Epithelial cell of prostate (primary cell): ENCODE data around the gene NEAT1.

ENCODE experiments used
- DNase-seq: peaks from one replicate; pipeline ENCODE4 v3.0.0-alpha.2; 2011; ENCODE audit warnings: low read depth, low spot score
- H3K27ac ChIP-seq: fragments of 450-650 bp; 2 replicates; pipeline ENCODE4 v1.5.1; 2017; ENCODE audit warnings: mild to moderate bottlenecking

NEAT1 gene

DNA sequence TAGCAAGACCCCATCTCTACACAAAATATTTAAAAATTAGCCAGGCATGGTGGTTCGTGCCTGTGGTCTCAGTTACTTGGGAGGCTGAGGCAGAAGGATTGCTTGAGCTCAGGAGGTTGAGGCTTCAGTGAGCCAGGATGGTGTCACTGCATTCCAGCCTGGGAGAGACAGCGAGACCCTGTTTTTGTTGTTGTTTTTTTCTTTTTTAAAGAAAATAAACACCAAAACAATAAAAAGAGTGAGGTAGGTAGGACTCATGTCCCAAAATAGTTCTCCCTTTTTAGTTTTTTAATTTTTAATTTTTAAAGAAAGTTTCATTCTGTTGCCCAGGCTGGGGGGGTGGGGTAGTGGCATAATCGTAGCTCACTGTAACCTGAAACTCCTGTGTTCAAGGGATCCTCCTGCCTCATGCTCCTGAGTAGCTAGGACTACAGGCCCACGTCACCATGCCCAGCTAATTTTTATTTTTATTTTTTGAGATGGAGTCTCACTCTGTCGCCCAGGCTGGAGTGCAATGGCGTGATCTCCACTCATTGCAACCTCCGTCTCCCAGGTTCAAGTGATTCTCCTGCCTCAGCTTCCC, 50.8 kb downstream of the NEAT1 start:
- H3K27ac ChIP-seq: peak overlapping the region; percentile 99

DNA sequence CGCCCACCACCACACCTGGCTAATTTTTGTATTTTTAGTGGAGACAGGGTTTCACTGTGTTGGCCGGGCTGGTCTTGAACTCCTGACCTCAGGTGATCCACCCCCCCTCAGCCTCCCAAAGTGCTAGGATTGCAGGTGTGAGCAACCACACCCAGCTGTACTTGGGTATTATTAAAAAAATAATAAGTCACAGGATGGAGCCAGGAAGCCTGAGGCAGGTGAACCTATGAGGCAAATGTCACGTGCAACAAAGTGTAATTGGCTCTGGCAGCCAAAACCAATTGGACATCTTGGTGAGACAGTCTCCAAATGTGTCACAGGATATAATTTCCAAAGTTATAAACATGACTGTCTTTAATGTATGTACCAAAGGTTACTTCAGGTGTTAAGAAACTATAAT, 52.3 kb downstream of the NEAT1 start:
- DNase-seq: no peak
- H3K27ac ChIP-seq: peak overlapping the region; percentile 99

More for the DNA sequence above, 50.8 kb downstream of the NEAT1 start:
- no peak for DNase-seq

DNA sequence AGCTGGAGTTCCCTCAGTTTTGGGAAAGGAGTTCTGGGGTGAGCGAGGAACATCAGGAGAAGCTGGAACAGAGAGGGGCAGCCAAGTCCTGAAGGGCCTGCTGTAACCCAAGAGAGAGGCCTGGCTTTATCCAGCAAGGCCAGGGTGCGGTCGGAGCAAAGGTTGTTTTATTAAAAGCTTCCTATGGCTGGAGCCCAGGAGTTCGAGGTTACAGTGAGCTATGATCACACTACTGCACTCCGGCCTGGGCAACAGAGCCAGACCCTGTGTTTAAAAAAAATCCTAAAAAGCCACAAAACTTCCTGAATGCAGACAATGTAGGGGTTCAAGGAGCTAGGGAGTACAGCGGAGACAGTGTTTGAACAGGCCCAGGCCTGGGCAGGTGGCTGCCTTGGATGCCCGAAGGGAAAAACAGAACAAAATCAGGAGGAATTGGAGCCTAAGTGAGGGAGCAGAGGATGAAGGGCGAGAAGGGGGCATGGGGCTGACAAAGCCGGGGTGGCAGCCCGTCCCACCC, 54.1 kb downstream of the NEAT1 start:
- no peak for DNase-seq
- peak overlapping the region; percentile 99 for H3K27ac ChIP-seq

DNA sequence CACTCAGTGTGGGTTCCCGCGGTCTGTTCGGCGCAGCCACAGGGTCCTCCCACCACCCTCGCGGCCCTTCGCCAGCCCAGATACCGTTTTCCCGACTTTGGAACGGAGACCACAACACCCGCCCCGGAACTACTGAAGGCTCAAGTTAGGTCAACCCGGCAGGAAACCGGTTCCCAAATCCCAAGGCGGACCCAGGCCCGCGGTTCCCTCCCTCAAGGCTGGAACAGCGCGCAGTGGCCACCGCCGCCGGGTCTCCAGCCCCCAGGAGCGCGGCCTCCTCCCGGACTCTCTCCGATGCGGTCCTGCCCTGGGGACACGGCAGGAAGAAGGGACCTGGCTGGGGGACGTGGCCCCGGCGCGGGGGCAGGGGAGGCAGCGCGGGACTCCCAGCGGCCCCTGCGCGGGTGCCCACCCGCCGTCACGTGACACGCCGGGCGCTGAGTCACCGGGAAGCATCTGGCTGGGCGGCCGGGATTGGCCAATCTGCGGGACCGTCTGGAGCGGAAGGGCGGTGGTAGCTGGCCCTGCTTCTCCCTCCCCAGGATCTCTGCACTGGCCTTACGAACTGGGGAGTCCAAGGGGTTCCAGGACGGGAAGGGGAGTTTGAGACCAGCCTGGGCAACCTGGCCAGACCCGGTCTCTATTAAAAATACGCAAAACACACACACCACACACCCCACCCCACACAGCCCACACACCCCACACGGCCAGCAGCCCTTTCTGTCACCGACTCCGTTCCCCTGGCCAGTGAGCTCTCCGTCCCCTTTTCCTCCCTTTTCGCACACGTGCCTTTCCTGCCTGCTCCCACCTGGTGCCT, 54.8 kb downstream of the NEAT1 start:
- DNase-seq: no peak
- peak overlapping the region; percentile 99 for H3K27ac ChIP-seq

DNA sequence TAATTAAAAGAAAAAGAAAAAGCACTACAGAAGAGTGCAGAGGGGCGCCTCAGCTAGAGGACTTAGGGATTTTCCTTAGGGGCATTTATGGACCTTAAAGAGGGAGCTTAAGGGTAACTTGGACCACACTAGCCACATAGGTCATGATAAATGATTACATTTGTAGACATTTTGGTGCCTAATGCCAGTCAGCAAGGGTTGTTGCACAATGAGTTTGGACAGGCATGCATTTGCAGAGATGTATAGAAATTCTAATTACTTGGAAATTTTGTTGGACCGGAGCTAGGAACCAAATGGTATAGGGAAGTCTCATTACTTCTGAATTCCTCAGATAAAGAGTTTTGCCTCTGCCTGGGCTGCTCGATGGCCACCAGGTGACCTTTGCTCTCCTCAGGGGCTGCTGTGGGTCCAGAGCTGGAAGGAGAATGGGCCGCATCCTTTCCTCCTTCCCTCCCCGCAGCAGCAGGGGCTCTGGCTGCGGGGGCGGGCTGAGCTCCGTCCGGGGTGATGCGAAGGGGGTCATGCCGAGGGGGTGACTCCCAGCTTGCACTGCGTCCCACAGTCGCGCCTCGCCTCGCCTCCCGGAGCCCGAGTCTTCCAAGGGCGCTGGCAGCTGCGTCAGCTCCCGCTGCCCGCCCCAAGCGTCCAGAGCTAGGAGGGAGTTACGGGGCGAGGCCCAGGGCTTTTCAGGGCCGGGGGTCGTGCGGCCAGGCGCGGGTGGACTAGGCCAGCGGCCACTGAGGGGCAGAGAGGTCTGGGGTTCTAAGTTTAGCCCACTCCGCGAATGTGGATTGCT, 56.0 kb downstream of the NEAT1 start:
- DNase-seq: no peak
- peak overlapping the region; percentile 99 for H3K27ac ChIP-seq

DNA sequence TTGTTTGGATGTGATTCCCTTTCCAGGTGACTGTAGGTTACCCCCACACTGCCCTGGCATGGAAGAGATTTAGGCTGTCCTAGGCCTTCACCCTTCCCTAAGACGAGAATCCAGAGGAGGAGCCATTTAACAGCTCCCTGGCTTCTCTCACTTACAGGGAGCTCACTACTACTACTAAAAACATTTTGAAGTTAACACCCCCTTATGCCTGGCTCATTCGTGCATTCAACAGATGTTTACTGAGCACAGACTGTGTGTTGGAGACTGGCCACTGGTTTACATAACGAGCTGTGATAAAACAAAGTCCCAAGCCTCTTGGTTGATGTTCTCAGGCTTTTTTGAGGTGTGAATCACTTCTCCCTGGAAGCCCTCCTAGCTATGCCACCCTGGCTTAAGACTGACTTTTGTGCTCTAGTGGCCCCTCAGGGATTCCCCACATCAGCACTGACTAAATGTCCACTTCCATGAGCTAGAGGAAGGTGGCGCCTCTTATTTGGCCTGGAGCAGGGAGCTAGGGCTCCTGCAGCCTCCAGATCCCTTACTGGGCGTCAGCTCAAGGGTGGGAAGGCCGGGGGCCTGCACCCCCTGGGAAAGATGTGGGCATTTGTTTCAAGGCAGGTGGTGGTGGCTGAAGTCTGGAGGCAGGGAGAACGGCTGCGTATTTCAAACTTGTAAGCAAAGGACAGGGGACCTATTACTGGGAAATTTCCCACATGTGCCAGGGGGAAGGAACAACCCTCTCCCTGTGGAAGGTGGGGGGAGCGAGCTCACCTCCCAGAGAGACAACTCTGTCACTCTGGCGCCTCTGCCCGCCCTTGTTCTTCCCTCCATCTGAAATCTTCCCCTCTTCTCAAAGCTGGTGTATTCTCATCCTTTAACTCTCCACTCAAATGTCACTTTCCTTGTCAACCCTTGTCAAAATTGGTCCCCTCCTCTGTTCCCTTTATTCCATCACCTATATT, 56.9 kb downstream of the NEAT1 start:
- H3K27ac ChIP-seq: peak overlapping the region; percentile 99
- no peak for DNase-seq

DNA sequence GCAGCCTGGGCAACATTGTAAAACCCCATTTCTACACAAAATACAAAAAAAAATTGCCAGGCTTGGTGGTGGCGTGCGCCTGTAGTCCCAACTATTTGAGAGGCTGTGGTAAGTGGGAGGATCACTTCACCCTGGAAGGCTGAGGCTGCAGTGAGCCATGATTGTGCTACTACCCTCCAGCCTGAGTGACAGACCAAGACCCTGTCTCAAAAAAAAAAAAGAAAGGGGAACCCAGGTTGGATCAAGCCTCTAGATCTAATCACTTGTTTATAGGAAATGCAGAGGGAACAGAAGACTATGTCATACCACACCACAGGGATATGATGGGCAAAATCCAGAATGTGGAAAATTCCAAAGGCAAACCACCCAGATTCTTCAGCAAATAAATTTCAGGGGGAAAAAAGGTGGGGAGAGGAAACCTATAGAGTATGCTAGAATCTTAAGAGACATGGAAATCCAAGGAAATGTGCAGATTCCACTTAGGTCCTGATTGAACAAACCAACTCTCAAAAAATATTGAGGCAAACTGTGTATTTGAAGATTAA, 59.8 kb downstream of the NEAT1 start:
- no peak overlapping the region for H3K27ac ChIP-seq

DNA sequence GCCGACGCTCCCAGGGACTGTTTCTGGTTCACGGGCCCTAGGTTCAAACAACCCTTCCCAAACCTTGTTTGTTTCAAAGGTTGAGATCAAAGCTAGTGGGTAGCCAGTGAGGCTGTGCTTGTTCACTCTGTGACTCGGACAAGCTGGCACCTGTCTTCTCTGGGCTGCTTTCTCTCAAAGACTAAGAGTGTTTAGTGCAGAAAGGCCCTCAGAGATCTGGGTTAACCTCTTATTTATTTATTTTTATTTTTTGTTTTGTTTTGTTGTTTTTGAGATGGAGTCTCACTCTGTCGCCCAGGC, 63.3 kb downstream of the NEAT1 start:
- DNase-seq: no peak
- H3K27ac ChIP-seq: peak overlapping the region; percentile 100

More for the DNA sequence above, 59.8 kb downstream of the NEAT1 start:
- DNase-seq: no peak

DNA sequence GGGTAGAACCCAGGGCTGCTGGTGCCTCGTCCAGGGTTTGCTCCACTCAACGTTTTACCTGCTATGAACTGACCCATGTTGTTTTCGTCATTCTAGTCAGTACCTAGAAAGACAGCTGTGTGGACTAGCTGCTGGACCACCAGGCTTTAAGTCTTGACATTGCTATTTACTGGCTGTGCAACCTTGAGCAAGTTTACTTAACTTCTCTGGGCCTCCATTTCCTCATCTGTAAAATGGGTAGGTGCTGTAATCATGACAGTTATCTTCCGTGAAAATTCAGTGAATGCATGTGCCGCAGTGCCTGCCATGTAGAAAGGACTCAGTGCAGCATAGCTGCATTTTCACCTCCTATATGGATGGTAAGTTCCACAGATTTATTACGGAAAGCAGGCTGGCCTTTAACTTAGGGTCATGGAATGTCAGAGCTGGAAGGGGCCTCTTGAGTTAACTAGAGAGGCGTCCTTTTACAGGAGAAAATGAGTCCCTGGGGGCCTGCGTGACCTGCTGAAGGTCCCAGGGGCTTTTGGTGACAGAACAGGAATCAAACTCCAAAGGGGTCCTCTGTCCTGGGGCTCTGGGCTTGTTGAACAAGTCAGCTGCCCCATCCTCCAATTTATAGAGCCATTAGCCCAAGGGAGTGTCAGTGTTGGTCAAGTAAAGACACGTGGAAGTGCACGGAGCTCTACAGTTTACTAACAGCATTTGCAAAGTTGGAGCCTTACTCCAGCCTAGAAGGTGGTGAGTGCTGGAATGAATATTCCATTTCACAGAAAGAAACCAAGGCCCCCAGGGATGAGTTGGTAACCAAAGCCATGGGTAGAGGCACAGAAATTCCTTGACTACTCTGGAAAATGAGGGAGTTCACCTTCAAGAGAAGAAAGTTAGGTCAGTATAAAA, 64.2 kb downstream of the NEAT1 start:
- no peak for DNase-seq
- H3K27ac ChIP-seq: peak overlapping the region; percentile 100

DNA sequence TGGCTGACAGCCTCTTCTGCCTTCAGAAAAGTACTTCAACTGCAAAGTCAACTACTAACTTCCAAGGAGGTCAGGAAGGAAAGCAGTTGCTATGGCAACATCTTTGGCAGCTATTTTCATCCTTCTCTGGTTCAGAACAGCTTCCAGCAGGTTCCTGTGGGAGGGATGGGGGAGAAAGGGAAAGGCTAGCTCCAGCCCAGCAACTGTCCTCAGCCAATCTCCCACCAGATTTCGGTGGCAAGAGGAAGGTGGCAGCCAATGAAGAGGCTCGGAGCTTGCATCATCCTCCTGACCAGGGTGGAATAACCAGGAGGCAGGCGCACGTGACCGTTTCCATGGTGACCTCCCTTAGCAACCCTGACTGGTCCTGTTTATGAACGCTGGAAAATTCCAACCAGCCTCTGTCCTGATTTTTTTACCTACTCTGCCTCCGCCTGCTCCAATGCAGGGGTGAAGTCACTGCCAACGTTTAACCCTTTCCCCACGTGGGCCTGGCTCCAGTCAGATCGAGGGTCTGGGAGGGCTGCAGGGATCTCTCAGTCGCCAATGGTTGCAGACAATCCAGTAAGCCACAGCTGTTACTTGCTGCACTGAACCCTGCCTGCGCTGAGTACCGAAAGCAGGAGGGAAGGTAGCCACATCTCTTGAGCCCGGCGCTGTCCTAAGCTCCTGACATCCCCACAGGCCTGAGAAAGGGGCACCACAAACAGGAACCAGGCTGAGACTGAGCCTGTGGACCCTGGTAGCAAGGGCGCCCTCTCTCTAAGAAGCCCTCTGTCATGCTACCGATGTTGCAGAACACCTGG, 65.1 kb downstream of the NEAT1 start:
- peak; percentile 99 for DNase-seq
- H3K27ac ChIP-seq: peak overlapping the region; percentile 100

DNA sequence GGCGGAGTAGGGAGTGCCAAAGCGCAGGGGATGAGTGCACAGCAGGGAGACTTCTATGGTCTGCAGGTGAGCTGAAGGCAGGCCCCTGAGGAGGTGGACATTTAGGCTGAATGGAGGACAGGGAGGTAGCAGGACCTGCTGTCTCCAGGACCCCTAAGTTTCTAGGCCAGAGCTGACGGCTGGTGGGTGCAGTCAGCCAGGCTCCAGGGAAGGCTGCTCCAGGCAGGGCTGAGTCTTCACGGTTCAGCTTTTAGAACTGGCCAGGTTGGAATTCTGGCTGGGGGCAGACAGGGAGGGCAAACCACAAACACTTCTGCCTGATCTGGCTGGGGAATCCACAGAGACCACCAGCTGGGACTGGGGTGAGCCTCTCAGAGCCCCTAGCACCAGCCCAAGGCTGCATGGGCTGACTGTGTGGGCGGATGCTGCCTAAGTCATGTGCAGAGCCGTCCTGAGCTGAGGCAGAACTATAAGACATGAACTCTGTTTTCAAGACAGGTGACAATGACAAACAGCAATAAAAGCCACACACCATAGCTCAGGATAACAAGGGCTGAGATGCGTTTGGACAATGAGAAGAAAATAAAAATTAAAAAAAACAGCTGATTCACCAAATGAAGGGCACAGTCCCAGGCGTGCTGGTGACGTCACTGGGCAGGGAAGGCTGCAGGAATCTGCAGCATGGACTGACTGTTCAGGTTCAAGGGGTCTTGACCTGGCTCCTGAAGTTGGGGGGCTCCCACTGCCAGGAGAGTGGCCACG, 65.9 kb downstream of the NEAT1 start:
- DNase-seq: no peak
- H3K27ac ChIP-seq: peak overlapping the region; percentile 100

DNA sequence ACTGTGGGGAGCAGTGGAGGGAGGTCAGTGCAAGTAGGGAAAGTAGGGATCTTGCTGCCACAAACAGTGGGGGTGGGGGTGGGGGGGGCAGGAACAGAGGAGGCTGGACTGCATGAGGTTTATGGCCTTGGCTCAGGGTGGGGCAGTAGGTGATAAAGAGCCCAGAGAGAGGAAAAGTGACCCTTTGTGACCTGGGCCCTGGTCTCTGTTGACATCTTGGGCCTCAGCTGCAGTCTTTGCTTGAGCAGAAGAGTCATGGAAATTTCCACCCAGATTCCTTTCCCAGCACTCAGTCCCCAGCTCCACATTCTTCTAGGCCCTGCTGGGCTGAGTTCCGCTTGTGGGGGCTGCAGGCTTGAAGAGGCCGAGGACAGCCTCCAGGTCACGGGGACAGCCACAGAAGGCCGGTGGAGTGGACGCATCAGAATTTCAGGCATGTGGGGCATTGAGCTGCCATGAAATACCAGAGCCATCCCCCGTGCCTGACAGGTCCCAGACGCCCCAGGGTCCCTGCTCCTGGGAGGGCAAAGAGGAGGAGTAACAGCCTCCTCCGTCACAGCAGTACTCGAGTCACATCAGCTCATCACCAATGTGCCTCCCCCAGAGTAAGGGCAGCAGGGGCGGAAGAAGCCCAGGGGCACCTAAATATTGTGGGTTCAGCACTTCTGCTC, 66.6 kb downstream of the NEAT1 start:
- no peak for DNase-seq
- H3K27ac ChIP-seq: peak overlapping the region; percentile 100

DNA sequence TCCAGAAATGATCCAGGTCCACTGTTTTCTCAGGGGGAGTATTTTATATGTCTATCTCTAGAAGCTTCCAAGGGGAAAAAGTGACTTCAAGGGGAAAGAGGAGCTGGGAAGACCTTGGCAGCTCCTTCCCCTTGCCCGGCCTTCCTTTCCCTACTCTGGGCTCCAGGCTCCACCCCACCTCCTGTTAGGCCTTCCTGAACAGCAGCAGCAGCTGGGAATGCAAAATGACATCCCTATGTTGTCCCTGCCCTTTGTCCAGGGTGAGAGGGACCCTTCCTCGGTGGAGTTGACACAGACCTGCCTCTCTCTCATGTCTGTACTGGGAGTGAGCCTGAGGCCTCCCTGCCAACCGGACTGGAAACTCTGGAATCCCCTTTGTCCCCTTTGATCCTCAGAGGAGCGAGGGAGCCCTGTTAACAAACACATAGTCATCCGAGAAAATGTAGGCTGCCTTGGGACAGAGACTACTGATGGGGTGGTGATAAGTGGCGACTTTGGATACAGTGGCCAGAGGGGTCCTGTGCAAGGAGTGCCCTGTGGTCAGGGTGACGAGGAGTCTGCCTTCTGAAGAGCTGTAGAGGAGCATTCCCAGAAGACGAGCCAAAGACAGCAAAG, 67.2 kb downstream of the NEAT1 start:
- H3K27ac ChIP-seq: peak overlapping the region; percentile 100
- DNase-seq: no peak

DNA sequence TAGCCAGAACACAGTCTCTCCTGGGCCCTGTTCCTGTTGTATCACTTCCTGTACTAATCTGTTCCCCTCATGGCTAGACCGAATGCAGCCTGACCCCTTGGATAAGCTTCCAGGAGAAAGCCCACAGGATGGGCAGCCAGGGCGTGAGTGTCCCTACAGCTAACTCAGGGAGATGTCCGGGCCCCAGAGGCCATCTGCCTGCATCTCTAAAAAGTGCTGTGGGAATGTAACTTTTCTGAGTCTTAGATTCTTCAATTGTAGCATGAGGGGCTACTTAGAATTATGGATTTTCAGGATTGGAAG, 68.5 kb downstream of the NEAT1 start:
- no peak for DNase-seq

DNA sequence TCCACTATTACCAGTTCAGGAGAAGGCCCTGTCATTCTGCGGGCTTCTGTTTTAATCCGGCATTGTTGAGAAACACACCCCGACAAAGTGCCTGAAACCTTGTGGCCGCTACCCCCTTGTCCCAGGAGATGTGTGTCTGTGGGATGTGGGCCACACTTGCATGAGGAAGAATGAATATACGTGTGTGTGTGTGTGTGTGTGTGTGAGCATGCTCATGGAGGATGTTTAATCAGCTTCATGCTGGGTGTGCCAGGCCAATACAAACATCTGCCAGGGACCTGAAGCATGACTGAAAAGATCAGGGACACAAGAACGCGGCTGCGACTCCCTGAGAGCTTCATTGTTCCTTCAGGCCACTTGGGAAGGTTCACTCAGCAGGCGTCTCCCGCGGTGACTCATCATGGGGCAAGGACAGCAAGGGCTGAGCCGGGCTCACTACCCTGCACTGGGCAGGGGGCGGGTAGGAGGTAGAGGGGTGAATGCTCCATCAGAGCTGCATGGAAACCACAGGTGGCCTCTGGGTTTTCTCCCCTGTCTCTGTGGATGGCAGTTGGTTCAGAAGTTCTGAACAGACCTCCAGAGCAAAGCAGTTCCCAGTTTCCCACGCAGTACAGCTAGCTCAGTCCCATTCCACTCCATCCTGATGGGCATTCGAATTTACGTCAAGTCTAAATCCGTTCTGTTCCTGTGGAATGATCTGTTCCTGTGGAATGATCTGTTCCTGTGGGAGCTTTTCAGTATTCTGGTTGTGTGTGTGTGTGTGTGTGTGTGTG, 69.2 kb downstream of the NEAT1 start:
- H3K27ac ChIP-seq: peak overlapping the region; percentile 100
- peak; percentile 80 for DNase-seq

More for the DNA sequence above, 68.5 kb downstream of the NEAT1 start:
- peak overlapping the region; percentile 100 for H3K27ac ChIP-seq

DNA sequence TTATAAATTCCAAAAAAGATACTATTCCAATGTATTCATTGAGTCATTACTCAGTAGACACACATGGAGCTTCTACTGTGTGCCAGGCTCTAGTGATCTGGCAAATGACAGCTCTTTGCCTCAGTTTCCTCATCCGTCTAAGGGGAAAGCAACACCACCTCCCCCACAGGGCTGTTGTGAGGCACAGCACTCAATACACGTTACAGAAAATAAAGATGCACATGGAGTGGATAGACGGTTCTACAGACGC, 69.7 kb downstream of the NEAT1 start:
- no peak for DNase-seq

More for the DNA sequence above, 69.7 kb downstream of the NEAT1 start:
- H3K27ac ChIP-seq: peak overlapping the region; percentile 100
